ENCODE data around the gene CATSPERE.
A peak's percentile ranks its signal among the peaks of the same experiment; 100 is the strongest.

The CATSPERE gene

DNA sequence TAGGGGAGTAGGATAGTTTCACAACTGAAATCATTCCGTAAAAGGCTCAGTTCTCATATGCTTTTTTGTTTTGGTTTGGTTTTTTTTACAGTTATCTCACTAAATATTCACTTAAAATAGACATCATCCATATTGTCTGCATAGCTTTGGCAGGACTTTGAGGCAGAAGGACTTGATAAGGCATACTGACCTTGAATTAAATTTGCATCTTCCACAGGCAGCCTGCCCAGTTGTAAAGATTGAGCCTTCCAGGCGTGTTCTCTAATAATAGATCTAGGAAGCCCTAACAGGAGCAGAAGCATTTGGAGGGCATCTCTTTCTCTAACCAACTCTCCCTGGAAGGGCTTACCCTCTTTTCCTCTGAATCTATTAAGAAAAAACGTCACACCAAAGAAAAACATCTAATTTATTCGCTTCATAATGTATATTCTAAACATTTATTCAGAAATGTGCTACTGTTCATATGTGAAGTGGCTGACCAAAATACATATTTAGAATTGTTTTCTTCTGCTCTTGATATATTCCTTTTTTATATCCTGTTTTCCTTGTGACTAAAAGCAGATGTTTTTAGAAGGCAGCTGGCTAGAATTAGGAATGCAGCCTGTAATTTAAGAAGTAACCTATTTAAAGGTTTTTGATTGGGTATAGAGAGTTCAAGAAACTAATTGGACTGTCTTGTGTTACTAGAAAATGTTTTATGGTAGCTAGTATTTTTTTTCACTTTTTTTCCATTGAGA, 212.0 kb downstream of the CATSPERE start:
- TF ChIP-seq ZBTB7A (IDR thresholded peaks at IDR 0.05; ENCODE audit: low read depth) (no peak), CREB1 (IDR thresholded peaks at IDR 0.05; ENCODE audit: low read depth) (no peak), CEBPB (IDR thresholded peaks at IDR 0.05) (no peak), TEAD4 (IDR thresholded peaks at IDR 0.05) (no peak), NFIC (IDR thresholded peaks at IDR 0.05) (no peak), EGR1 (IDR thresholded peaks at IDR 0.05) (no peak), TCF12 (IDR thresholded peaks at IDR 0.05; ENCODE audit: low read depth) (no peak), RAD21 (IDR thresholded peaks at IDR 0.05; ENCODE audit: low read depth) (no peak), YY1 (IDR thresholded peaks at IDR 0.05; ENCODE audit: low read depth) (no peak), EP300 (IDR thresholded peaks at IDR 0.05; ENCODE audit: borderline replicate concordance) (no peak), FOXM1 (IDR thresholded peaks at IDR 0.05; ENCODE audit: borderline replicate concordance, low read depth) (no peak), TAF1 (IDR thresholded peaks at IDR 0.05; ENCODE audit: low read depth) (no peak)
- TF ChIP-seq, protein P1, sequence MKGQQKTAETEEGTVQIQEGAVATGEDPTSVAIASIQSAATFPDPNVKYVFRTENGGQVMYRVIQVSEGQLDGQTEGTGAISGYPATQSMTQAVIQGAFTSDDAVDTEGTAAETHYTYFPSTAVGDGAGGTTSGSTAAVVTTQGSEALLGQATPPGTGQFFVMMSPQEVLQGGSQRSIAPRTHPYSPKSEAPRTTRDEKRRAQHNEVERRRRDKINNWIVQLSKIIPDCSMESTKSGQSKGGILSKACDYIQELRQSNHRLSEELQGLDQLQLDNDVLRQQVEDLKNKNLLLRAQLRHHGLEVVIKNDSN (IDR thresholded peaks at IDR 0.05), result no peak
- TF ChIP-seq, protein P2, sequence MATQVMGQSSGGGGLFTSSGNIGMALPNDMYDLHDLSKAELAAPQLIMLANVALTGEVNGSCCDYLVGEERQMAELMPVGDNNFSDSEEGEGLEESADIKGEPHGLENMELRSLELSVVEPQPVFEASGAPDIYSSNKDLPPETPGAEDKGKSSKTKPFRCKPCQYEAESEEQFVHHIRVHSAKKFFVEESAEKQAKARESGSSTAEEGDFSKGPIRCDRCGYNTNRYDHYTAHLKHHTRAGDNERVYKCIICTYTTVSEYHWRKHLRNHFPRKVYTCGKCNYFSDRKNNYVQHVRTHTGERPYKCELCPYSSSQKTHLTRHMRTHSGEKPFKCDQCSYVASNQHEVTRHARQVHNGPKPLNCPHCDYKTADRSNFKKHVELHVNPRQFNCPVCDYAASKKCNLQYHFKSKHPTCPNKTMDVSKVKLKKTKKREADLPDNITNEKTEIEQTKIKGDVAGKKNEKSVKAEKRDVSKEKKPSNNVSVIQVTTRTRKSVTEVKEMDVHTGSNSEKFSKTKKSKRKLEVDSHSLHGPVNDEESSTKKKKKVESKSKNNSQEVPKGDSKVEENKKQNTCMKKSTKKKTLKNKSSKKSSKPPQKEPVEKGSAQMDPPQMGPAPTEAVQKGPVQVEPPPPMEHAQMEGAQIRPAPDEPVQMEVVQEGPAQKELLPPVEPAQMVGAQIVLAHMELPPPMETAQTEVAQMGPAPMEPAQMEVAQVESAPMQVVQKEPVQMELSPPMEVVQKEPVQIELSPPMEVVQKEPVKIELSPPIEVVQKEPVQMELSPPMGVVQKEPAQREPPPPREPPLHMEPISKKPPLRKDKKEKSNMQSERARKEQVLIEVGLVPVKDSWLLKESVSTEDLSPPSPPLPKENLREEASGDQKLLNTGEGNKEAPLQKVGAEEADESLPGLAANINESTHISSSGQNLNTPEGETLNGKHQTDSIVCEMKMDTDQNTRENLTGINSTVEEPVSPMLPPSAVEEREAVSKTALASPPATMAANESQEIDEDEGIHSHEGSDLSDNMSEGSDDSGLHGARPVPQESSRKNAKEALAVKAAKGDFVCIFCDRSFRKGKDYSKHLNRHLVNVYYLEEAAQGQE (IDR thresholded peaks at IDR 0.05; ENCODE audit: low read depth), result no peak
- TF ChIP-seq, protein P3, sequence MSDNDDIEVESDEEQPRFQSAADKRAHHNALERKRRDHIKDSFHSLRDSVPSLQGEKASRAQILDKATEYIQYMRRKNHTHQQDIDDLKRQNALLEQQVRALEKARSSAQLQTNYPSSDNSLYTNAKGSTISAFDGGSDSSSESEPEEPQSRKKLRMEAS (IDR thresholded peaks at IDR 0.05), result no peak

GRCh38 chr1:244674446-244674845, 213.4 kb downstream of the CATSPERE start:
- TF ChIP-seq, protein P3 (IDR thresholded peaks at IDR 0.05), result no peak
- TF ChIP-seq FOXM1 (IDR thresholded peaks at IDR 0.05; ENCODE audit: borderline replicate concordance, low read depth), result no peak
- TF ChIP-seq, protein P1 (IDR thresholded peaks at IDR 0.05), result no peak
- TF ChIP-seq TCF12 (IDR thresholded peaks at IDR 0.05; ENCODE audit: low read depth), result no peak
- no peak for TF ChIP-seq ZBTB7A (IDR thresholded peaks at IDR 0.05; ENCODE audit: low read depth)
- no peak for TF ChIP-seq TEAD4 (IDR thresholded peaks at IDR 0.05)
- no peak for TF ChIP-seq CEBPB (IDR thresholded peaks at IDR 0.05)
- TF ChIP-seq TAF1 (IDR thresholded peaks at IDR 0.05; ENCODE audit: low read depth), result no peak
- no peak for TF ChIP-seq CREB1 (IDR thresholded peaks at IDR 0.05; ENCODE audit: low read depth)

DNA sequence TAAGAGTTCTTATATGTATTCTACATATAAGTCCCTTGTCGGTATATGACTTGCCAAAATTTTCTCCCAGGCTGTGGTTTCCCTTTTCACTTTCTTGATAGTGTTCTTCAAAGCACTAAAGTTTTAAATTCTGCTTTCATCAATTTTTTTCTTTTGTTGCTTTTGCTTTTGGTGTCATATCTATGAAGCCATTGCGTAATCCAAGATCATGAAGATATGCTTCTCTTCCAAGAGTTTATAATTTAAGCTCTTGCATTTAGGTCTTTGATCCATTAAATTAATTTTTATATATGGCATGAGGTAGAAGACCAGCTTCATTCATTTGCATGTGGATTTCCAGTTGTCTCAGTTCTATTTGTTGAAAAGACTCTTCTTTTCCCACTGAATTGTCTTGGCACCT, 214.1 kb downstream of the CATSPERE start:
- TF ChIP-seq CEBPB (IDR thresholded peaks at IDR 0.05), result peak; percentile 54
- no peak for TF ChIP-seq RAD21 (IDR thresholded peaks at IDR 0.05; ENCODE audit: low read depth)
- TF ChIP-seq TEAD4 (IDR thresholded peaks at IDR 0.05), result no peak
- TF ChIP-seq FOXM1 (IDR thresholded peaks at IDR 0.05; ENCODE audit: borderline replicate concordance, low read depth), result no peak
- no peak for TF ChIP-seq EGR1 (IDR thresholded peaks at IDR 0.05)
- TF ChIP-seq, protein P3 (IDR thresholded peaks at IDR 0.05), result no peak

DNA sequence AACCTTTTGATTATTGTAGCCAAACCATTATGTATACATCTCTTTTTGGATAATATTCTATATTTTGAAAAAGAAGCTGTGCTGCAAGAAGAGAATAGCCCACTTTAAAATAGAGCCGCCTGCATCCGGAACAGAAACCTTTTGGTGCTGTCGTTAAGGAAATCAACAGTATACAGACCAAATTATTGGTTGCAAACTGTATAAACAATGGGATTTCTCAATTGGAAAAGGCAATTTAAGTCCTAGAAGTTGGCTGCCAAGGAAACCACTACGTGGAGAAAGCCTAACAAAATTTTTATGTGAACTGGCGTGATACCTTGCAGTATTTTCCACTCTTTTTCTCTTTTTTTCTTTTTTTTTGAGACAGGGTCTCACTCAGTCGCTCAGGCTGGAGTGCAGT, 217.6 kb downstream of the CATSPERE start:
- TF ChIP-seq YY1 (IDR thresholded peaks at IDR 0.05; ENCODE audit: low read depth) (no peak), ZBTB7A (IDR thresholded peaks at IDR 0.05; ENCODE audit: low read depth) (no peak), RAD21 (IDR thresholded peaks at IDR 0.05; ENCODE audit: low read depth) (no peak), TCF12 (IDR thresholded peaks at IDR 0.05; ENCODE audit: low read depth) (no peak), TAF1 (IDR thresholded peaks at IDR 0.05; ENCODE audit: low read depth) (no peak), NFIC (IDR thresholded peaks at IDR 0.05) (no peak), EP300 (IDR thresholded peaks at IDR 0.05; ENCODE audit: borderline replicate concordance) (no peak), CEBPB (IDR thresholded peaks at IDR 0.05) (no peak), EGR1 (IDR thresholded peaks at IDR 0.05) (no peak), FOXM1 (IDR thresholded peaks at IDR 0.05; ENCODE audit: borderline replicate concordance, low read depth) (no peak), CREB1 (IDR thresholded peaks at IDR 0.05; ENCODE audit: low read depth) (no peak), TEAD4 (IDR thresholded peaks at IDR 0.05) (no peak)
- TF ChIP-seq, protein P3 (IDR thresholded peaks at IDR 0.05), result no peak
- TF ChIP-seq, protein P1 (IDR thresholded peaks at IDR 0.05), result no peak
- TF ChIP-seq, protein P2 (IDR thresholded peaks at IDR 0.05; ENCODE audit: low read depth), result no peak

- TF ChIP-seq, protein P1 (IDR thresholded peaks at IDR 0.05), result no peak
- no peak for TF ChIP-seq TCF12 (IDR thresholded peaks at IDR 0.05; ENCODE audit: low read depth)
Measured at GRCh38 chr1:244680667-244681066, 219.6 kb downstream of the CATSPERE start.

All from Ishikawa (cell line).